Nephron progenitor cell (in vitro differentiated cells): ENCODE measurements around the gene TPBGL.

Experiments used
- DNase-seq: peaks from one replicate; pipeline ENCODE4 v3.0.0; 2021
- H3K27ac Mint-ChIP-seq: 2 replicates; pipeline ENCODE4 v1.8.0; 2021; ENCODE audit warnings: mild to moderate bottlenecking, moderate library complexity, mixed read lengths
- H3K27me3 Mint-ChIP-seq: 2 replicates; pipeline ENCODE4 v1.8.0; 2021; ENCODE audit warnings: mild to moderate bottlenecking, low read depth, mixed read lengths; ENCODE audit not compliant: poor library complexity
- H3K36me3 Mint-ChIP-seq: 2 replicates; pipeline ENCODE4 v1.8.0; 2021; ENCODE audit warnings: low read depth, mixed read lengths
- H3K4me1 Mint-ChIP-seq: 2 replicates; pipeline ENCODE4 v1.8.0; 2021; ENCODE audit warnings: mixed read lengths
- H3K4me3 Mint-ChIP-seq: 2 replicates; pipeline ENCODE4 v1.8.0; 2021; ENCODE audit warnings: mild to moderate bottlenecking, moderate library complexity, mixed read lengths
- H3K9me3 Mint-ChIP-seq: 2 replicates; pipeline ENCODE4 v1.8.0; 2021; ENCODE audit warnings: mild to moderate bottlenecking, moderate library complexity, mixed read lengths
- TF ChIP-seq, protein P1 (sequence below): fragments of 200-600 bp; sonication (generic); IDR thresholded peaks from 2 replicates; pipeline ENCODE4 v1.5.0; 2021; ENCODE audit warnings: antibody characterized with exemption

The TPBGL gene

GRCh38 chr11:75281469-75282095 lies 41.0 kb downstream of the TPBGL start:
- no peaks in the 10 kb centered on the region for H3K9me3 Mint-ChIP-seq
- H3K27ac Mint-ChIP-seq: no peak overlapping the region
- TF ChIP-seq, protein P1, sequence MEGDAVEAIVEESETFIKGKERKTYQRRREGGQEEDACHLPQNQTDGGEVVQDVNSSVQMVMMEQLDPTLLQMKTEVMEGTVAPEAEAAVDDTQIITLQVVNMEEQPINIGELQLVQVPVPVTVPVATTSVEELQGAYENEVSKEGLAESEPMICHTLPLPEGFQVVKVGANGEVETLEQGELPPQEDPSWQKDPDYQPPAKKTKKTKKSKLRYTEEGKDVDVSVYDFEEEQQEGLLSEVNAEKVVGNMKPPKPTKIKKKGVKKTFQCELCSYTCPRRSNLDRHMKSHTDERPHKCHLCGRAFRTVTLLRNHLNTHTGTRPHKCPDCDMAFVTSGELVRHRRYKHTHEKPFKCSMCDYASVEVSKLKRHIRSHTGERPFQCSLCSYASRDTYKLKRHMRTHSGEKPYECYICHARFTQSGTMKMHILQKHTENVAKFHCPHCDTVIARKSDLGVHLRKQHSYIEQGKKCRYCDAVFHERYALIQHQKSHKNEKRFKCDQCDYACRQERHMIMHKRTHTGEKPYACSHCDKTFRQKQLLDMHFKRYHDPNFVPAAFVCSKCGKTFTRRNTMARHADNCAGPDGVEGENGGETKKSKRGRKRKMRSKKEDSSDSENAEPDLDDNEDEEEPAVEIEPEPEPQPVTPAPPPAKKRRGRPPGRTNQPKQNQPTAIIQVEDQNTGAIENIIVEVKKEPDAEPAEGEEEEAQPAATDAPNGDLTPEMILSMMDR: no peak
- no peak overlapping the region for H3K4me3 Mint-ChIP-seq
- no peak for DNase-seq
- H3K27me3 Mint-ChIP-seq: peaks cover 8% of the 10 kb centered on the region
- no peaks in the 10 kb centered on the region for H3K36me3 Mint-ChIP-seq
- peaks cover 9% of the 10 kb centered on the region for H3K4me1 Mint-ChIP-seq

GRCh38 chr11:75283391-75283931 lies 42.9 kb downstream of the TPBGL start:
- H3K9me3 Mint-ChIP-seq: no peaks in the 10 kb centered on the region
- H3K27ac Mint-ChIP-seq: no peak overlapping the region
- no peak overlapping the region for H3K4me3 Mint-ChIP-seq
- no peaks in the 10 kb centered on the region for H3K36me3 Mint-ChIP-seq
- H3K4me1 Mint-ChIP-seq: peaks cover 9% of the 10 kb centered on the region
- no peak for DNase-seq
- TF ChIP-seq, protein P1: no peak
- H3K27me3 Mint-ChIP-seq: peaks cover 8% of the 10 kb centered on the region

- no peak for DNase-seq
- Mint-ChIP-seq H3K27me3 (peaks cover 8% of the 10 kb centered on the region), H3K27ac (no peak overlapping the region), H3K4me1 (peaks cover 26% of the 10 kb centered on the region), H3K4me3 (no peak overlapping the region), H3K9me3 (no peaks in the 10 kb centered on the region), H3K36me3 (no peaks in the 10 kb centered on the region)
- TF ChIP-seq, protein P1: no peak
Observed at GRCh38 chr11:75285776-75286360, 45.3 kb downstream of the TPBGL start.

GRCh38 chr11:75286826-75287465 lies 46.4 kb downstream of the TPBGL start:
- no peak overlapping the region for H3K27ac Mint-ChIP-seq
- no peaks in the 10 kb centered on the region for H3K9me3 Mint-ChIP-seq
- no peak for DNase-seq
- no peaks in the 10 kb centered on the region for H3K36me3 Mint-ChIP-seq
- H3K27me3 Mint-ChIP-seq: peaks cover 8% of the 10 kb centered on the region
- H3K4me3 Mint-ChIP-seq: no peak overlapping the region
- H3K4me1 Mint-ChIP-seq: peaks cover 26% of the 10 kb centered on the region
- TF ChIP-seq, protein P1: no peak

DNA sequence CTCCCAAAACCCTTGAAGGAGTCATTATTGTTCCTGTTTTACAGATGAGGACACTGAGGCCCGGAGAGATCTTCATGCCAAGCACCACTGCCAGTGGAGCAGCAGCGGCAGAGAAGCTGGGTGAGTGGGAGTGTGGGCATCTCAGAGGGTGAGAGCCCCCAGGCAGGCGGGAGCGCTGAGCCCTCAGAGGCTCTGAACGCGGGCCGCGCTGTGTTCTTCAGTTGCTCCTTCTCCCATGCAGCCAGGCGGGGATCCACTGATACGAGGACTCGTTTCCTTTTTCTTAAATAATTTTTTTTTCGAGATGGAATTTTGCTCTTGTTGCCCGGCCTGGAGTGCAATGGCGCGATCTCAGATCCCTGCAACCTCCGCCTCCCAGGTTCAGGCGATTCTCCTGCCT lies 47.0 kb downstream of the TPBGL start:
- Mint-ChIP-seq H3K36me3 (no peaks in the 10 kb centered on the region), H3K4me1 (peaks cover 29% of the 10 kb centered on the region), H3K27me3 (peaks cover 8% of the 10 kb centered on the region), H3K27ac (no peak overlapping the region), H3K4me3 (no peak overlapping the region), H3K9me3 (no peaks in the 10 kb centered on the region)
- TF ChIP-seq, protein P1: no peak
- no peak for DNase-seq
